KMS-11 (cell line): Measurements from ENCODE around the gene IQGAP2.

Experiments
- H2AFZ ChIP-seq: fragments of 200-600 bp; sonication (generic); 2 replicates; pipeline ENCODE4 v1.6.1; 2016; ENCODE audit warnings: antibody characterized with exemption, mixed run types, low read depth
- H3K27ac ChIP-seq: fragments of 200-600 bp; sonication (generic); 2 replicates; pipeline ENCODE4 v1.6.1; 2016; ENCODE audit warnings: mild to moderate bottlenecking, mixed run types
- H3K27me3 ChIP-seq: fragments of 200-600 bp; sonication (generic); 2 replicates; pipeline ENCODE4 v1.6.1; 2017; ENCODE audit warnings: mild to moderate bottlenecking, low read depth, mixed run types, moderate library complexity; ENCODE audit not compliant: insufficient read depth
- H3K36me3 ChIP-seq: fragments of 200-600 bp; sonication (generic); 2 replicates; pipeline ENCODE4 v1.6.1; 2017; ENCODE audit warnings: mild to moderate bottlenecking, mixed run types; ENCODE audit not compliant: insufficient read depth
- H3K4me1 ChIP-seq: fragments of 200-600 bp; sonication (generic); 2 replicates; pipeline ENCODE4 v1.6.1; 2016; ENCODE audit warnings: mild to moderate bottlenecking, low read depth, mixed run types; ENCODE audit not compliant: poor library complexity, severe bottlenecking
- H3K4me2 ChIP-seq: fragments of 200-600 bp; sonication (generic); 2 replicates; pipeline ENCODE4 v1.7.0; 2016; ENCODE audit warnings: mild to moderate bottlenecking, mixed run types
- H3K4me3 ChIP-seq: fragments of 200-600 bp; sonication (generic); IDR thresholded peaks from 2 replicates; pipeline ENCODE4 v1.6.1; 2017; ENCODE audit warnings: low read depth, low read length, mixed read lengths; ENCODE audit not compliant: insufficient read depth
- H3K79me2 ChIP-seq: fragments of 200-600 bp; sonication (generic); 2 replicates; pipeline ENCODE4 v1.6.1; 2016; ENCODE audit warnings: low read depth, mixed run types; ENCODE audit not compliant: insufficient read depth
- H3K9ac ChIP-seq: fragments of 200-600 bp; sonication (generic); 2 replicates; pipeline ENCODE4 v1.6.1; 2016; ENCODE audit warnings: mild to moderate bottlenecking, mixed run types
- H4K20me1 ChIP-seq: fragments of 200-600 bp; sonication (generic); 2 replicates; pipeline ENCODE4 v1.6.1; 2016; ENCODE audit warnings: mild to moderate bottlenecking, mixed run types; ENCODE audit not compliant: insufficient read depth
- TF ChIP-seq, protein P1 (sequence below): fragments of 200-600 bp; sonication (generic); conservative IDR thresholded peaks from 2 replicates; pipeline ENCODE4 v1.6.1; 2017; ENCODE audit warnings: low read depth, mild to moderate bottlenecking, antibody characterized with exemption, low read length, moderate library complexity, mixed read lengths

IQGAP2 gene

DNA sequence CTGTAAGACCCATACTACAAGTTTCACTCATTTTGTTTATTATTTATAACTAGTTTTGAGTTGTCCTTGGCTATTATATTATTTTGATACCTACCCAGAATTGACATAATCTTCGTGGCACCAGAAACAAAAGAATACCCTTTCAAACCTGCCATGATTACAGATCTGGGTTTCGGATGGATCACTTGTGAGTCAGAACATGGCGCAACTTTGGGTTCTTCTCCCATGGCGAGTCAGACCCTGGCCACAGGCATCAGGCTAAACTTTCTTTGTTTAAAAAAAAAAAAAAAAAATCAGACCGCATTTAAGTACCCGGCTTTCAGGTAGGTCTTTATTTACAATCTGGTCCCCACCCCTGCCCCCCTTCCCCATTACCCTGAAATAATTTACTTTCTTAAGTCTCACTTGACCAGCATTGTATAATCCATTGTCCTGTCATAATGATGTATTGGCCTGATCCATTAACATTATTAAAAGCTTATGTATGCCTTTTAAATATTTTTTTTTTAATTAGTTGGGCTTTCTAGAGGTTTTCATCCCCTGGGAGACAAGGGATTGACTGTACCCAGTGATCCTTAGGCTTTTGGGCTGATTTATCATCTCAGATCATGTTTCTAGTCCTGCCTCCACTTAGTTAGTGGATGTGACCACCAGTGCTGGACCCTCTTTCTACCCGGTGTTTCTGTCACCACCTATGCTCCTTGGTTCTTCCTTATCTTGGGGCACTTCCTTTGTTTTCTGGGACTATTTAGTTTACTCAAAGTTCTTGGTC is 176.3 kb downstream of the IQGAP2 start:
- TF ChIP-seq, protein P1, sequence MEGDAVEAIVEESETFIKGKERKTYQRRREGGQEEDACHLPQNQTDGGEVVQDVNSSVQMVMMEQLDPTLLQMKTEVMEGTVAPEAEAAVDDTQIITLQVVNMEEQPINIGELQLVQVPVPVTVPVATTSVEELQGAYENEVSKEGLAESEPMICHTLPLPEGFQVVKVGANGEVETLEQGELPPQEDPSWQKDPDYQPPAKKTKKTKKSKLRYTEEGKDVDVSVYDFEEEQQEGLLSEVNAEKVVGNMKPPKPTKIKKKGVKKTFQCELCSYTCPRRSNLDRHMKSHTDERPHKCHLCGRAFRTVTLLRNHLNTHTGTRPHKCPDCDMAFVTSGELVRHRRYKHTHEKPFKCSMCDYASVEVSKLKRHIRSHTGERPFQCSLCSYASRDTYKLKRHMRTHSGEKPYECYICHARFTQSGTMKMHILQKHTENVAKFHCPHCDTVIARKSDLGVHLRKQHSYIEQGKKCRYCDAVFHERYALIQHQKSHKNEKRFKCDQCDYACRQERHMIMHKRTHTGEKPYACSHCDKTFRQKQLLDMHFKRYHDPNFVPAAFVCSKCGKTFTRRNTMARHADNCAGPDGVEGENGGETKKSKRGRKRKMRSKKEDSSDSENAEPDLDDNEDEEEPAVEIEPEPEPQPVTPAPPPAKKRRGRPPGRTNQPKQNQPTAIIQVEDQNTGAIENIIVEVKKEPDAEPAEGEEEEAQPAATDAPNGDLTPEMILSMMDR, result no peak
- Histone ChIP-seq H3K27ac (no peak overlapping the region), H3K36me3 (no peaks in the 10 kb centered on the region), H3K4me1 (peaks cover 10% of the 10 kb centered on the region), H2AFZ (no peak overlapping the region), H3K9ac (no peak overlapping the region), H4K20me1 (no peaks in the 10 kb centered on the region), H3K79me2 (no peaks in the 10 kb centered on the region; the same call in 1 of the 2 replicates), H3K27me3 (no peaks in the 10 kb centered on the region), H3K4me3 (no peak overlapping the region), H3K4me2 (no peak overlapping the region)

DNA sequence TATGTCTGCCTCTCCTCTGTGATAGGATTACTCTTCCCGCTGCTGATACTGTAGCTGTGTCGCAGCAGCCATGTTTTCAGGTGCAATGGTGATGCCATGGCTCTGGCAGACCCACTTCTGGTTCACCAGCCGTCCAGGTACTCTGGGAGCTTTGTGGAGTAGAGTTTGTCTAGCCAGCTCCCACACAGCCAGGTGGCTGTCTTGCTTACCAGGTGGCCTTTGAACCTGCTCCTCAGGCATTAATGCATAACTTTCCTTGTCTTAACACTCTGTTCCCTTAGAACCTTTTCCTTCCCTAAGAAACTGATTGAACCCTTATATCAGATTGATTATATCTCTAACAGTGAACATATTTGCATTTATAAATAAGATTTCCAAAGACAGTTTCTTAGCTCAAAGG is 177.9 kb downstream of the IQGAP2 start:
- Histone ChIP-seq H3K9ac (no peak overlapping the region), H3K4me3 (no peak overlapping the region), H3K4me1 (peaks cover 10% of the 10 kb centered on the region), H4K20me1 (no peaks in the 10 kb centered on the region), H3K4me2 (no peak overlapping the region), H3K27me3 (no peaks in the 10 kb centered on the region), H3K27ac (no peak overlapping the region), H3K79me2 (peaks cover 5% of the 10 kb centered on the region; the same call in 1 of the 2 replicates), H3K36me3 (no peaks in the 10 kb centered on the region), H2AFZ (no peak overlapping the region)
- TF ChIP-seq, protein P1, result no peak

DNA sequence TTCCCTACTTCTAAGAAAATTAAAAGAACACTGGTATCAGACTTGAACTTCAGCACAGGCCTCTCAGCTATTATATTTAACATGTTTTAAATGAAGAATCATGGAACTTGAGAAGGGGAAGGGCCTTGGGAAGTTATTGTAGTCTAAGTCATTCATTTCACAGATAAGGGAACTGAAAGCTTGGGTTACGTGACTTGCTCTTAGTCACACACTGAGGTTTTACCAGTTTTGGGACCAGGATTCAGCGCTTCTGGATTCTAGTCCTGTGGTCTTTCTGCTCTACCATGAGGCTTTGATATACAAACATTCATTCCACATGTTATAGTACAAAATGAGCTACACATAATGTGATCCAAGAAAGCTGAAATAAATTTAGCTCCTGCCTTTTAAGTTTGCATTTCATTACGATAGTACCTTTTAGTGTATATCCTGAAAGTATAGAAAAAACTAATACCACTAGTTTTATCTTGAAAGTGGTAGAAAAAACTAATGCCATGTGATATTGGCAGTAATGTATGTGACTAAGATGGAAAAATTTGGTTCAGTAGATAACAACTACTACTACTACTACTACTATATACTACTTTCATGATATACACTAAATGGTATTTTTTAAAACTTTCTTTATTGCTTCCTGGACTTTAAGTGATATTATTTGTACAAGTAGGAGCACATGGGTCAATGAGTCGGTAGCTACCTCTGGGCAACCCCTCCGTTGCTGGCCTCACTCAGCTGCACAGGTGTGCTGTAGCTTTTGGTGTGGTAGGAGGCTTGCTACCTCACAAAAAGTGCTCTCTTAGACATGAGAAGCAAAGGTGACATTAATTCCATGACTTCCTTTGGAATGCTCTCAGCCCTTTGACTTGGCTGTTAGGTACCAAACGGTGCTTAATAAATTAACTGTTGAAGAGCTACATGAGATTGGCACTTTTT is 179.4 kb downstream of the IQGAP2 start:
- H3K9ac ChIP-seq, result no peak overlapping the region
- peaks cover 5% of the 10 kb centered on the region; the same call in 1 of the 2 replicates for H3K79me2 ChIP-seq
- no peaks in the 10 kb centered on the region for H3K27me3 ChIP-seq
- TF ChIP-seq, protein P1, result no peak
- no peak overlapping the region for H3K27ac ChIP-seq
- no peak overlapping the region for H3K4me3 ChIP-seq
- no peaks in the 10 kb centered on the region for H4K20me1 ChIP-seq
- H2AFZ ChIP-seq, result no peak overlapping the region
- H3K4me2 ChIP-seq, result no peak overlapping the region
- peaks cover 10% of the 10 kb centered on the region for H3K4me1 ChIP-seq
- no peaks in the 10 kb centered on the region for H3K36me3 ChIP-seq

DNA sequence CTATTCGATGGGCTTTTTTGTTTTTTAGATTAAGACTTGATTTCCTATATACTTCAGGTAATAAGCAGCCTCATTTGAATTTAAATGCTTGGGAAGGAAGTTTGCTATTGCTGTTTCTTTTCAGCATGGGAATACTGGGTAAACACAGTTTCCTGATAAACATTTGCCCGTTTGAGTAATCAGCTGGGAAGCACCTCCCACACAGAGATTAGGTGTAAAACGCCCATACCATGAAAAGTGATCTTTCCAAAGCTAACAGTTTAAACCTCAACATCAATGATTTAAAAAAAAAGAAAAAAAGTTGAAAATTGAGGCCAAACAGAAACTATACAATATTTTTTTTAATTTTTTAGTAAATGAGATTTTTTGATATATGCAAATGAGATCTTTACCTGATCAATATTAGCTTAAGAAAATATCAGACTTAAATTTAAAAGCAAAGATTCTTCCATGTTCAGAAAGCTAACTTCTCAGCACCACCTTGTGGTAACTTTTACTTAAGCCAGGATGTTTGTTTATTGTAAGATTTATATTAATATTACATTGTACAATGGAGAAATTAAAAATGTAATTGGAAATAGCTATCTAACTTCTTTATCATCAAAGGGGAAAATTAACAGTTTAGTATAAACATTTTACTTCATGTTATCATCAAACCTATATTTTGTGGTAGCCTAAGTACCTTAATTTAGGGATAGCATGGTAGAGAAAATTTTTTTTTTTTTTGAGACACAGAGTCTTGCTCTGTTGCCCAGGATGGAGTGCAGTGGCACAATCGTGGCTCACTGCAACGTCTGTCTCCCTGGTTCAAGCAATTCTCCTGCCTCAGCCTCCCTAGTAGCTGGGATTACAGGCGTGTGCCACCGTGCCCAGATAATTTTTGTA is 180.3 kb downstream of the IQGAP2 start:
- H3K79me2 ChIP-seq, result peaks cover 5% of the 10 kb centered on the region; the same call in 1 of the 2 replicates
- no peaks in the 10 kb centered on the region for H3K27me3 ChIP-seq
- H3K4me3 ChIP-seq, result no peak overlapping the region
- H3K4me1 ChIP-seq, result peaks cover 10% of the 10 kb centered on the region
- TF ChIP-seq, protein P1, result peak; percentile 20; the same call in 1 of the 2 replicates
- H3K4me2 ChIP-seq, result no peak overlapping the region
- no peaks in the 10 kb centered on the region for H4K20me1 ChIP-seq
- no peak overlapping the region for H2AFZ ChIP-seq
- no peak overlapping the region for H3K27ac ChIP-seq
- no peak overlapping the region for H3K9ac ChIP-seq
- no peaks in the 10 kb centered on the region for H3K36me3 ChIP-seq
